Lower lobe of right lung (tissue), 2 donors: ENCODE data around the gene CDC42EP5. TPM values are rescaled to one million over a fixed set of nuclear protein-coding genes. Genes with fewer than 3 reads are reported as not detected.

Experiments used
- ATAC-seq, 2 donors: fragments of 200-7000 bp; cut with Tn5 transposase; one replicate each; pipeline ENCODE4 v1.9.1; 2020 to 2022; ENCODE audit warnings: mild to moderate bottlenecking in 2 of 2, moderate library complexity in 2 of 2
- DNase-seq: peaks from one replicate; pipeline ENCODE4 v3.0.0-alpha.2; 2020
- H3K27ac ChIP-seq: fragments of 200-600 bp; one replicate; pipeline ENCODE4 v1.8.0; 2022
- H3K27me3 ChIP-seq: fragments of 200-600 bp; one replicate; pipeline ENCODE4 v1.8.0; 2022; ENCODE audit warnings: low read depth
- H3K36me3 ChIP-seq: fragments of 200-600 bp; one replicate; pipeline ENCODE4 v1.8.0; 2022; ENCODE audit warnings: mild to moderate bottlenecking
- H3K4me1 ChIP-seq: fragments of 200-600 bp; one replicate; pipeline ENCODE4 v1.8.0; 2022
- H3K4me3 ChIP-seq: fragments of 200-600 bp; one replicate; pipeline ENCODE4 v1.8.0; 2022; ENCODE audit warnings: mild to moderate bottlenecking
- H3K9me3 ChIP-seq: fragments of 200-600 bp; one replicate; pipeline ENCODE4 v1.8.0; 2022
- intact Hi-C: fragments of 100-400 bp; cut with DNase I; formaldehyde crosslinking; loops from one replicate; pipeline ENCODE4 v1.11.0; 2022
- total RNA-seq: library from RNA; stranded (reverse); fragmentation: NEBNext Ultra II Directional; extraction: Animal tissue kit (Norgen Biotek cat#: 25700); gene quantifications from one replicate; pipeline ENCODE4 v1.2.1, GENCODE V29; 2021
- TF ChIP-seq, protein P1 (sequence below): fragments of 200-600 bp; IDR thresholded peaks from one replicate; pipeline ENCODE4 v1.8.0; 2022; ENCODE audit warnings: antibody characterized with exemption, mild to moderate bottlenecking
- donor health status: DM: no; HTN: yes; CAD: no; lungs with severe emphysema.

CDC42EP5 gene
- total RNA-seq, 1 donor from 2014 or later: 25.5 TPM

DNA sequence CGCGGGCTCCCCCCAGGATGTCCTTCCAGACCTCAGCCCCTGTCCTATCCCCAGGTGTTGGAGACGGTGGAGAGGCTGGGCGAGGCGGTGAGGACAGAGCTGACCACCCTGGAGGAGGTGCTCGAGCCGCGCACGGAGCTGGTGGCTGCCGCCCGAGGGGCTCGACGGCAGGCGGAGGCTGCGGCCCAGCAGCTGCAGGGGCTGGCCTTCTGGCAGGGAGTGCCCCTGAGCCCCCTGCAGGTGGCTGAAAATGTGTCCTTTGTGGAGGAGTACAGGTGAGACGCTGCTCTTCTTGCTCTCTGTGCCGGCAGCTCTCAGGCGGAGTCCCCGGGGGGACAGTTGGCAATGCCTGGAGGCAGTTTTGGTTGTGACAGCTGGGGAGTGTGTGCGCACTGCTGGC, 51.0 kb downstream of the CDC42EP5 start:
- Histone ChIP-seq H3K4me3 (no peak overlapping the region), H3K9me3 (no peaks in the 10 kb centered on the region), H3K27ac (no peak overlapping the region), H3K4me1 (peaks cover 9% of the 10 kb centered on the region), H3K27me3 (peaks cover 74% of the 10 kb centered on the region), H3K36me3 (no peaks in the 10 kb centered on the region)
- DNase-seq: no peak
- intact Hi-C loops: no loop called here
- TF ChIP-seq, protein P1, sequence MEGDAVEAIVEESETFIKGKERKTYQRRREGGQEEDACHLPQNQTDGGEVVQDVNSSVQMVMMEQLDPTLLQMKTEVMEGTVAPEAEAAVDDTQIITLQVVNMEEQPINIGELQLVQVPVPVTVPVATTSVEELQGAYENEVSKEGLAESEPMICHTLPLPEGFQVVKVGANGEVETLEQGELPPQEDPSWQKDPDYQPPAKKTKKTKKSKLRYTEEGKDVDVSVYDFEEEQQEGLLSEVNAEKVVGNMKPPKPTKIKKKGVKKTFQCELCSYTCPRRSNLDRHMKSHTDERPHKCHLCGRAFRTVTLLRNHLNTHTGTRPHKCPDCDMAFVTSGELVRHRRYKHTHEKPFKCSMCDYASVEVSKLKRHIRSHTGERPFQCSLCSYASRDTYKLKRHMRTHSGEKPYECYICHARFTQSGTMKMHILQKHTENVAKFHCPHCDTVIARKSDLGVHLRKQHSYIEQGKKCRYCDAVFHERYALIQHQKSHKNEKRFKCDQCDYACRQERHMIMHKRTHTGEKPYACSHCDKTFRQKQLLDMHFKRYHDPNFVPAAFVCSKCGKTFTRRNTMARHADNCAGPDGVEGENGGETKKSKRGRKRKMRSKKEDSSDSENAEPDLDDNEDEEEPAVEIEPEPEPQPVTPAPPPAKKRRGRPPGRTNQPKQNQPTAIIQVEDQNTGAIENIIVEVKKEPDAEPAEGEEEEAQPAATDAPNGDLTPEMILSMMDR: no peak
- ATAC-seq: no peak

DNA sequence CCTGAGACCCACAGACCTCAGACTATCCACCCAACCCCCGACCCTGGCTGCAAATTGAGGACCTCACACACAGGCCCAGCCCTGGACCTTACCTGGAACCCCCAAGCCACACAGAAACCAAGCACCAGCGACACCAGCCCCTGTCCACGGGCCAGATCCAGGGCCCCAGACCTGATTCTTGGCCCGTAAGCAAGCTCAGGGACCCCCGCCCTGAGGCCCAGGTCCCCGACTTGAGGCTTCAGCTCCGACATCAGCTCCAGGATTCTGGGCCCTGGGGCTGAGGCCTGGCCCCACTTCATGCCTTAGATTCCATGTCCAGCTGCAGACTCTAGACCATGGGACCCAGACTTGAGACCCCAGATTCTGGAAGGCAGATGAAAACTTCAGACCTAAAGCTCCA, 51.6 kb downstream of the CDC42EP5 start:
- H3K9me3 ChIP-seq: no peaks in the 10 kb centered on the region
- no peak overlapping the region for H3K27ac ChIP-seq
- TF ChIP-seq, protein P1: no peak
- intact Hi-C loops: no loop called here
- peaks cover 77% of the 10 kb centered on the region for H3K27me3 ChIP-seq
- DNase-seq (no peak), ATAC-seq (no peak)
- no peaks in the 10 kb centered on the region for H3K36me3 ChIP-seq
- no peak overlapping the region for H3K4me3 ChIP-seq
- peaks cover 9% of the 10 kb centered on the region for H3K4me1 ChIP-seq

DNA sequence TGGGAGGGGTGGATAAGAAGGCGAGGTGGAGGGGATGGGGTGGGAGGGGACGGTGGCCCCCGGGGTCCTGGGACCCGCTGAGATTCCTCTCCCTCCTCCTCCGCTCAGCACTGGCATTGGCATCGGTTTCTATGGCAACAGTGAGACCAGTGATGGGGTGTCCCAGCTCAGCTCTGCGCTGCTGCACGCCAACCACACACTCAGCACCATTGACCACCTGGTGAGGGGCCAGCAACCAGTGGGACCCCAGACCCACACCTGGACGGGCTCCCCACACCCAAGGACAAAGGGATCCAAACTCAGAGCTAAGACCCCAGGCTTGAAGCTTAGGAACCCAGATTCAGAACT, 52.0 kb downstream of the CDC42EP5 start:
- H3K27me3 ChIP-seq: peaks cover 77% of the 10 kb centered on the region
- DNase-seq (no peak), ATAC-seq (no peak)
- no peaks in the 10 kb centered on the region for H3K9me3 ChIP-seq
- intact Hi-C loops: no loop called here
- TF ChIP-seq, protein P1: no peak
- H3K27ac ChIP-seq: no peak overlapping the region
- no peaks in the 10 kb centered on the region for H3K36me3 ChIP-seq
- H3K4me1 ChIP-seq: peaks cover 9% of the 10 kb centered on the region
- H3K4me3 ChIP-seq: no peak overlapping the region

DNA sequence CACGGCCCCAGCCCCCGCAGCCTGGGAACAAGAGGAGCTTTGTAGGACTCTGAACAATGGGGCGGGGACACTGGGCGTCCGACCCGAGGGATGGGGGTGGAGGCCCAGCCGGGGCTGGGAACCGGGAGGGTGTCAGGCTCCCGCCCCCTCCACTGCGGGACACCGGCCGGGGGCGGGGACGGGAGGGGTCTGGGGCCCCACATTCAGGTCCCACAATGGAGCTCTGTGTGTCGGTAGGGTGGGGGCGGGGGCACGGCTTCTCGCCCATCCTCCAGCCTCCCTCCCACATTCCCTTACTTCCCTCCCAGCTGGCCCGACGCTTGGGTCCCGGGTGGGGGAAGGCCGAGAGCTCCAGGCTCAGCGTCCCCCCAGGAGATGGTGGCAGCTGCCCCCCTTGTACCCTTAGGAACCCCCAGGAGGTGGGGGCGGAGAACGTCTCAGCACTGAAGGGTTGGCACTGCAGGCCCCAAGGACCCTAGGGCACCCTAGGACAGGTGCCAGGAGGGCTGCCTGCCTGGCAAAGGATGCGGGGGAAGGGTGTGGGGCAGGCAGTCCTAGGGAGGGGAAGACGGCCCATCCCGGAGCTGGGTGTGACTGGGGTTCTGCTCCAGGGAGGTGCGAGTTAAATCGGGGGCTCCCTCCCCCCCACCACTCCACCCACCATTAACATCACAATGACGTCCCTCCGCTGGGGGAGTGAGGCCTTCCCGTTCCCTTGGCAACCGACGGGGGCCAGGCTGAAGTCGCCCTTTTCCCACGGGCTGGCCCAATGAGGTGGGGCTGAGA, 52.5 kb downstream of the CDC42EP5 start:
- ATAC-seq (no peak), DNase-seq (no peak)
- TF ChIP-seq, protein P1: no peak
- intact Hi-C loops: no loop called here
- H3K27me3 ChIP-seq: peaks cover 78% of the 10 kb centered on the region
- no peaks in the 10 kb centered on the region for H3K9me3 ChIP-seq
- no peaks in the 10 kb centered on the region for H3K36me3 ChIP-seq
- peaks cover 9% of the 10 kb centered on the region for H3K4me1 ChIP-seq
- H3K4me3 ChIP-seq: no peak overlapping the region
- H3K27ac ChIP-seq: no peak overlapping the region

DNA sequence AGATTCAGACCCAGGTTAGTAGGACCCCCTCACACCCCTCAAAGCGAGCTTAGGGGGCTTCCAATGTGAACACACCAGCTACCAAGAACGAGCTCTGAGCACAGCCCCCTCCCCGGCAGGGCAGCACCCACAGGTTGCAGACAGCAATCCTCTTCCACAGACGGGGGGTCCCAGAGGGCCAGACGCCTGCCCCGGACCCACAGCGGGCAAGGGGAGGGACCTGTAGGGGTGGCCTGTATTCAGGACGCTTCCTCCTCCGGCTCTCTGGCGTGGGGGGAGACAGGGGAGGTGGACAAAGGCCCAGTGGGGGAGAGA, 53.1 kb downstream of the CDC42EP5 start:
- Histone ChIP-seq H3K4me3 (no peak overlapping the region), H3K4me1 (peaks cover 9% of the 10 kb centered on the region), H3K27me3 (peaks cover 79% of the 10 kb centered on the region), H3K27ac (no peak overlapping the region), H3K36me3 (no peaks in the 10 kb centered on the region), H3K9me3 (no peaks in the 10 kb centered on the region)
- intact Hi-C loops: no loop called here
- TF ChIP-seq, protein P1: no peak
- no peak for DNase-seq
- no peak for ATAC-seq
